ENCODE results near the gene LRP1B.
"Not testable (repeated sequence)": the region's sequence is repeated elsewhere in the genome, so short reads cannot be mapped to it uniquely, and the experiment has no call there.

Gene LRP1B

DNA sequence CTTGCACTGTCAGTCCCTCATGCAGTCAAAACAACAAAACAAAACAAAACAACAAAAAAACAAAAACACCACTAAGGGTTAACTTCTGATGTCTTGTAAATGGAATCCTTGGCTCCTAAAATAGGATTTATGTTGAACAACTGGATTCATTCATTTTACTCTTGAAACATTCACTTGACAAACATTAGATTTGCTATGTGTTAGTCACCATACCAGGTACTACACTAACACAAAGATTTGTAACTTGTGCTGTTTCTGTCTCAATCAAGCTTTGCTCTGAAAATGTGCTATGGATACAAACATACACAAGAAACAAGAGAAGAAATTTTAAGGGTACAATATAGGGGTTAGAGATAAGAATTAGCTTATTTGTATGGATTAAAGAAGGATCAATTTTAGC is 812.8 kb downstream of the LRP1B start:
- no peak for DNase-seq (ENCODE audit: low read depth, low spot score)

DNA sequence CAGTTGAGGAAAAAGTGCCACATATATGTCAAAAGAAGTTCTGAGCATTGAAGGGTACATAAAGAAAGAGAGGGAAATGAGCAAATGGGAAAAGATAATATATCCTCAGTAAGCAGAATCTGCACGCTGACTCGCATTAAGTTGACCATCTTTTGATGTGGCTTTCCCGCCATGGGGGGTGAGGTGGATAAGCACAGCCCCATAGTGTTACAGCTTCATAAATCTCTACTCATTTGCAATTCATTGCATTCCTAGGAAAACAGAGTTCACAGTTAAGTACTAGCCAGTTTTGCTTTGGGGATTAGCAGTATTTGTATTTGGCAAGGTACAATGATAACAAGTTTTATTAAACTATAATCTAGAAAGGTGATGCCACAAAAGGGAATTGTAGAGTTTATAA is 814.2 kb downstream of the LRP1B start:
- DNase-seq (ENCODE audit: low read depth, low spot score): no peak

DNA sequence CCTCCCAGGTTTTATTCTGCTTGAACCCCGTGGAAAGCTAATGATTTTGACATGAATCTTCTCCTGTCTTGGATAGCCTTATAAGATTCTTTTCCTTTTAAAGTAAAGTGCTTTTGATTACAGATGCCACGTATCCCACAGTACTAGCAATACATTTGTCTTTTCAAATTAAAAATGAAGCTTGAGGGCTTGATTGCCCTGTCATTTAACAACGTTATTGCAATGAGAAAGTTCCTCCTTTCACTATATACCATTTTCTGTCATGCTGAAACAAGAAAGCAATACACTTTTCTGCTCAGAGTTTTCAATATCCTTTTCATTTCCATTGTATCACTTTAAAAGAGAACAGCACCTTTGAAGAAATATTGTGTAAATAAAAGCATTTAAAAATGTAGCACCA is 814.7 kb downstream of the LRP1B start:
- DNase-seq (ENCODE audit: low read depth, low spot score): no peak

DNA sequence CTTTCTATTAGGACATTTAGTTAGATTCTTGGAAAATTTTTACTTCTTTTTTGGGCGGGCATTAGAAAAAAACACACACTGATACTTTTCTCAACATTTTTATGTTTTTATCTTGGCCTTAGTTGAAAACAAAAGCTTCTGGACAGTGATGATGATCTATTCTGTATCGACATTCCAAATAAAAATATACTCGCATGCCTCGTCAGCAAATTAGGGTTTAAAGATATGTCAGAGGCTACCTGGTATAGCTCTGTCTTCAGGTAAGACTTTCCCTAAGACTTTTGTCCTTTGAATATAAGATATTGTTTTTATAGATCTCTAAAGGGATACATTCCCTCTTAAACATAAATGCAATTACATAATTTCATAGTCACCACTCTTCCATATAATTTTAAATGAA is 816.8 kb downstream of the LRP1B start:
- DNase-seq (ENCODE audit: low read depth, low spot score): no peak

DNA sequence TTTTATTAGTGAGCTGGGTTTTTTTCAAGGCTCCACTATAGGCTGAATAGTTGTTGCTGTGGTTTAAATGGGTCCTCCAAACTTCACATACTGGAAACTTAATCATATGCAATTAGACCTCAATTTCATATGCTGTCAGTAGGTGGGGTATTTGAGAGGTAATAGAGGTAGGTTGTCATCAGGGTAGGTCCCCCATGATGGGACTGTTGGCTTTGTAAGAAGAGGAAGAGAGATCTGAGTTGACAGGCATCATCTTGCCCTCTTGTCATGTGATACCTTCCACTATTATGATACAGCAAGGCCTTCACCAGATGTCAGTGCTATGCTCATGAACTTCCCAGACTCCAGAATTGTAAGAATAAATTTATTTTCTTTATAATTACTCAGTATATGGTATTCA is 819.4 kb downstream of the LRP1B start:
- DNase-seq (ENCODE audit: low read depth, low spot score): no peak

DNA sequence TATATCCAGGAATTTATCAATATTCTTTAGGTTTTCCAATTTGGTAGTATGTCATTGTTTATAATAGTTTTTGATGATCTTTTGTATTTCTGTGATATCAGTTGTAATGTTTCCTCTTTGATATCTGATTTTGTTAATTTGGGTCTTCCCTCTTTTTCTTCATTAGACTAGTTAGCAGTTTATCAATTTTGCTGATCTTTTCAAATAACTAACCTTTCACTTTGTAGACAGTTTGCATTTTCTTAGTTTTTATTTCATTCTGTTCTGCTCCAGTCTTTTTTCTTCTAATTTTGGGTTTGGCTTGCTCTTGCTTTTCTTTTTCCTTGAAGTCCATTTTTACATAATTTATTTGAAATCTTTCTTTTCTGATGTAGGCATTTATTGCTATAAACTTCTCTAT is 824.4 kb downstream of the LRP1B start:
- no peak for DNase-seq (ENCODE audit: low read depth, low spot score)

DNA sequence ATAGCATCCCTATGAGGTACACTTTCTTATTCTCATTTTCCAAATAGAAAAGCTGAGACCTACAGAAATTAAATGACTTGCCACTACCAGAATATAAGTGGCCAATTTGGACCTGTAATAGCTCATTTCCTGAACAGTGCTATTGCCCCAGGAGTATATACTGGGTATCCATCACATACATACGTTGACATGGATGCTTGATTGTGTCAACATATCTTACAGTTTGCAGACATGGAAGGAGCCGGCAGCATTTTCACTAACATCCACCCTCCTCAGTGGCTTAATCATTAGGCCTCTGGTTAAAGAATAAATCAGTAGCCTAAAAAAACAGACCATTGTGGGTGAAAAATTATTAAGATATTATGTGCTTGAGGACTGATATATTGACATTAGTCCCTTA is 829.3 kb downstream of the LRP1B start:
- DNase-seq (ENCODE audit: low read depth, low spot score): no peak

DNA sequence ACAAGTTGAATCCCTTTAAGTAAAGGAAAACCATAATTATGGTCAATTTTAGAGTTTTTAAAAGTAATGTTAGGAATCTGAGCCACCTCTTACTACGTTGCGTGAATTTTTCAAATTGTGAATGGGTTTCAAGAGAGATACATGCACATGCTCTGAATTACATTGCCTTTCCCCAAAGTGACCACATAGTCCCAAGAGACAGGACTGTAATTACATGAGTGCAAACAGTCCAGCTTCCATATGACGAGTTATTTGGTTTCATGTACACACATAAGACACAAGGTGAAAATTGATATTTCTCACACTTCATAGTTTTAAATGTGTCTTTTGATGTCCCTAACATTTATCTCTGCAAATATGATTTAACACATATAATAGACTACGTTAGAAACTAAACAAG is 850.8 kb downstream of the LRP1B start:
- DNase-seq (ENCODE audit: low read depth, low spot score): no peak

DNA sequence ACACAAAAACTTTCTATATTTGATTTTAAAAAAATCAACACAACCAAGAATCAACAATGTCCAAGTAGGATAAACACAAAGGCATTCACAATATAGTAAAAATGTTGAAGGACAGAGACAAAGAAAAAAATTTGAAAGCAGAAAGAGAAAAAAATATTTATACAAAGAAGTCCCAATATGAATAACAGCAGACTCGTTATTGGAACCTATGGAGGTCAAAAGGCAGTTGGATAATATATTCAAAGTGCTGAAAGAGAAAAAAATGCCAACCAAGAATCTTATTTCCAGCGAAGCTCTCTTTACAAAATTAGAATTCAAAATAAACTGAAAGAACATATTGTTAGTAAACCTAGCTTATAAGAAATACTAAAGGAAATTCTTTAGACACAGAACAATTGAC is 859.5 kb downstream of the LRP1B start:
- no peak for DNase-seq (ENCODE audit: low read depth, low spot score)

DNA sequence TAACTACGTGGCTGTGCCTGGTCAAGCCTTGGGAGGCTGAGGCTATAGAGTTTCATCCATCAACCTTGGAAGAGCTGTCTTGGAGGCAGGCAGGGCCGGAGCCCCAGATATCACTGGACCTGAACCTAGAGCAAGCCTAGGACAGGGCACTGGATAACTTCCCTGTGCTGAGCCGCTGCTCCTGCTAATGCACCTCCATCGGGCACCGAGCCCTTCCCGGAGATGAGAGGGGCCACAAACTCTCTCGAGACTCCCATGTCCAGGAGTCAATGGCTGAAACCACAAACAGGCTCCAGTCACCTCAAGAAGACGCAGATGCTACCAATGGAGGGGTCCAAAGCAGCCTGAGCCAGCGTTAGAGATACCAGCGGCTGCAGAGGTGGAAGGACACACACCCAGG is 866.0 kb downstream of the LRP1B start:
- no peak for DNase-seq (ENCODE audit: low read depth, low spot score)

DNA sequence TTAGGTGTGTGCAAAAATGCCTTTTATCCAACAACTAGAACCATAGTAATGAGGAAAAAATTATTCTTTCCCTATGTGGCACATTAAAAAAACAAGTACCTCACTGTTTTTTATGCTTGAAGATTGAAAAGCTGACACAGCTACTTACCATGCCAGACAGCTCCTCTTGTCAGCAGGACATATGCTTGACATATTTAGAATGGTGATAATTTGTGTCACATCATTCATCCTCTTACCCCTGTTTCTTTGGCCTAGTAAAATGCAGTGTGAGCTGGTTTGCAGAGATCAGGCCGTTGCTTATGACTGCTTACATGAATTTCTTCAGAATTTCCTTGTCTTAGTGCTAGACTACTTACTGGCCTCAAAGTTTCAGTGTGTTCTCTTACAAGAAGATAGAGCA is 869.9 kb downstream of the LRP1B start:
- DNase-seq (ENCODE audit: low read depth, low spot score): no peak

DNA sequence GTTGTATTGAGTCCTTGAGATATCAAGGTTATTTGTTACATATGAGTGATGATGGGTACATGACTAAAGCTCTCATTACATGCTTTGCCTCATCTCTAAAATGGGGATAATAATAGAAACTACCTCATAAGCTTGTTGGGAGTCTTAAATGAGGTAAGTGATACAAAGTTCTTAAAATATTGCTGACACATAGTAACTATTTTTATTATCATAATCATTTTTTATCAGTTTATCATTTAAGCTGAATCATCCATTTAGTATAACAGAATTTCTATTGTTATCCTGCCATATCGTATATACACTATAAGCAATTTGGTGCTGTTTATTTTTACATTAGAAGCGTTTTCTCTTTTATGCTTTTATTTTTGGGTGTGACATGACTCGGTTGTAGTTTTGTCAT is 871.1 kb downstream of the LRP1B start:
- no peak for DNase-seq (ENCODE audit: low read depth, low spot score)

DNA sequence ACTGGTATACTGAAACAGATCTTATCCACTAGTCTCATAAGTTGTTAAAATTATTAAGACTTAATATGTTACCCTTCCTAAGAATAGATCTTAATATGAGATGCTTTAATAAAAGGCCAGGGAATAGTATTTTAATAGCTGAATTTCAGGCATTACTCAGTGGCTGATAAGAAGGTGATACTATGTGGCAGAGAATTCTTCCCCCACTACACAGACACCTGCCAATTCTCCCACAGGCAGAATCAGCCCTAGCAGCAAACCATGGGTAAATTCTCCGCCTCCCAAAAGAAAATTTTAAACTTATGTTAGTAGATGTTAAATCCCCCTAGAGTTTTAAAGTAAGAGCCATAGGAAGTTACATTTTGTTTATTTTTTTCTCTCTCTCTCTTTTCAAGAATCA is 888.8 kb downstream of the LRP1B start:
- DNase-seq (ENCODE audit: low read depth, low spot score): no peak

DNA sequence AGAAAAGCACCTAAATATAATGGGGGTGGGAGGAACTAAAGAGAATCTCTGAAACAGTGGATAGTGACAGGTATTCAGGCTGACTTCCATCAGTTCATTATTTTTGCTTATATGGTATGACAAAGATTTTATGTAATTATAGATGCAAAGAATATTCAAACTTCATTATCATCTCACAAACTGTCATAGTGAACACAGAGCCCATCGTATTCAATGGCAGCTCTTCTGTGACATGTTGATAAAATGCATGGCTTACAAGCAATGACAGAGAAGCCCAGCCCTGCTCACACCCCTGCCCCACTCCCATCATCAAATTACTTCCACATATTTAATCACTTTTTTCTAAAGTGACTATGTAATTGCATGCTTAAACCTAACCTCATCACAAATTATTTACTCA is 904.3 kb downstream of the LRP1B start:
- no peak for DNase-seq (ENCODE audit: low read depth, low spot score)

DNA sequence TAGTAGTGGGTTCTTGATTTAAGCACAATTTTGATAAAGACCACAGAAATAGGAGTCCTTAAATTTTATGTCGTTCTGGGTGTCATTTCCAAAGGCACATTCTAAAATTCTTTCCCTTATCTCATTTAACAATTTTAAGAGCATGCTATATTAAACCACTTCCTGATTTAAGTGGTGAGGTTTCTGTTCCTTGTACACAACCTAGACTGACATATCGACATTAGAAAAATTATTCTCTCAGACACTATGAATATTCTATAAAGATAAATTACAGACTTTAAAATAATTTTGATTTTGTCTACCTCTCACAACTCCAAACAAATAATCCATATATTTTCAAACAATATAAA is 923.8 kb downstream of the LRP1B start:
- DNase-seq (ENCODE audit: low read depth, low spot score): no peak

DNA sequence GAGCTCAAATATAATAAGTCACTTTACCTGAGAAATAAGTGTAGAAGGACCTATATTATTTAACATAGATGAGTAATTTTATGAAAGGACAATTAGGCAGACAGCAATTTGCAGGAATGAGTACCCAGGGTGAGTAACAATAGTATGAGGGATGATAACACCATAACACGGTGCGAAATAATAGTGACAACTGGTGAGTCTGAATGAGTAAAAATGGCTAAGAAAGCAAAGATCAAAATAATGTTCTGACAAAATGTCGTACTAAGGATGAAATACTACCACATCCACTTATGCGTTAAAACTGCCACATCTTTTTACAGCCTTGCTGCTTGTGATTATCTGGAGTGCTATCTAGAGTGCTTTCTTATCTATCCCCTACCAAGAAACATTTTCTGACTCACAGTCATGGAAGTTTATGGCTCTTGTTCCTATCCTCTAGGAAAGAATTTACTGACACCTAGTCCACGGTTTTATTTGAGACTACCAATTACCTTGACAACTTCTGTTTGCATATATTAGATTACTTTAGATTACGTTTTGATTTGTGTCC is 929.7 kb downstream of the LRP1B start:
- DNase-seq (ENCODE audit: low read depth, low spot score): no peak

DNA sequence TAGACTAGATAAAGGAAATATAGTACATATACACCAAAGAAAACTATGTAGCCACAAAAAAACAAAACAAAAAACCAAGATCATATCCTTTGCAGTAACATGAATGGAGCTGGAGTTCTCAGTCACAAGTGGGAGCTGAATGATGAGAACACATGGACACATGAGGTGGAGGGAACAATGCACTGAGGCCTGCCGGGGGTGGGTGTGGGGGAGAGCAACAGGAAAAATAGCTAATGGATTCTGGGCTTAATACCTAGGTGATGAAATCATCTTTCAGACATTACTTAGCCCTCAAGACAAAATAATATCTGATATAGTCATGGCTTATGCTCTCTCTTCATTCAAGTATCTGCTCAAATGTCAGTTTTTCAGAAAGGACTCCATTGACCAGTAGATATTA is 930.6 kb downstream of the LRP1B start:
- no peak for DNase-seq (ENCODE audit: low read depth, low spot score)

DNA sequence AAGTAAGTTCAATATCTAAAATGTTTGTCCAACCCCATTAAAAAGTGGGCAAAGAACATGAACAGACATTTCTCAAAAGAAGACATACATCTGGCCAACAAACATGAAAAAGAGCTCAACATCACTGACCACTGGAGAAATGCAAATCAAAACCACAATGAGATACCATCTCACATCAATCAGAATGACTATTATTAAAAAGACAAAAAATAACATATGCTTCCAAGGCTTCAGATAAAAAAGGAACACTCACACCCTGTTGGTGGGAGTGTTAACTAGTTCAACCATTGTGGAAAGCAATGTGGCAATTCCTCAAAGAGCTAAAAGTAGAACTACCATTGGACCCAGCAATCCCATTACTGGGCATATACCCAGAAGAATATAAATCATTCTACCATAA is 931.1 kb downstream of the LRP1B start:
- no peak for DNase-seq (ENCODE audit: low read depth, low spot score)

DNA sequence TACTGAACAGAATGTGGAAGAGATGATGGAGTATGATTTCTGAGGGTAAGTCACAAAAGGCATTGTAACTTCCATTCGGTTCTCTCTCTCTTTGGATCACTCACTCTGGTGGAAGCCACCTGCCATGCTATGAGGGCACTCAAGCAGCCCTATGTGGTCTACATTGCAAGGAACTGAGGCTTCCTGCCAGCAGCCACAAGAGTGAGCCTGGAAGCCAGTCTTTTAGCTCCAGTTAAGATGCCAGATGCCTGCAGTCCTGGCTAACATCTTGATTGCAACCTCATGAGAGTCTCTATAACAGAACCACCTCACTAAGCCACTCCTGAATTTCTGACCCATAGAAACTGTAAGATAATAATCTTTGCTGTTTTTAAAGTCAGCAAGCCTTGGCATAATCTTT is 935.7 kb downstream of the LRP1B start:
- no peak for DNase-seq (ENCODE audit: low read depth, low spot score)

DNA sequence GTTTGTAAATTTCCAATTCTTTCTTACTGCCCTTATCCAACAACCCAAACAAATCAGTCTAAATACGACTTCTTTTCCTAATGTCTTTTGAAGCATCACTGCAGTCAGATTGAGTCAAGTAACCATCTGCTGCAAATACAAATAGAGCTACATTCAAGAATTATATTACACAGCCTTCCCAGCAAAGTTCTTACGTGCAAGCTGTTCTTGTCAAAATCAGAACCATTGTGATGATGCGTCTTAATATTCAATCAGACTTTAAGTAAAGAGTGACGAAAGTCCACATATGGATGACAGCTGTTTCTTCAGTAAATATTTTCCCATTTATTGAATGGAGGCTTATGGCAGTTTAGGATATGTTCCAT is 943.8 kb downstream of the LRP1B start:
- DNase-seq (ENCODE audit: low read depth, low spot score): no peak

DNA sequence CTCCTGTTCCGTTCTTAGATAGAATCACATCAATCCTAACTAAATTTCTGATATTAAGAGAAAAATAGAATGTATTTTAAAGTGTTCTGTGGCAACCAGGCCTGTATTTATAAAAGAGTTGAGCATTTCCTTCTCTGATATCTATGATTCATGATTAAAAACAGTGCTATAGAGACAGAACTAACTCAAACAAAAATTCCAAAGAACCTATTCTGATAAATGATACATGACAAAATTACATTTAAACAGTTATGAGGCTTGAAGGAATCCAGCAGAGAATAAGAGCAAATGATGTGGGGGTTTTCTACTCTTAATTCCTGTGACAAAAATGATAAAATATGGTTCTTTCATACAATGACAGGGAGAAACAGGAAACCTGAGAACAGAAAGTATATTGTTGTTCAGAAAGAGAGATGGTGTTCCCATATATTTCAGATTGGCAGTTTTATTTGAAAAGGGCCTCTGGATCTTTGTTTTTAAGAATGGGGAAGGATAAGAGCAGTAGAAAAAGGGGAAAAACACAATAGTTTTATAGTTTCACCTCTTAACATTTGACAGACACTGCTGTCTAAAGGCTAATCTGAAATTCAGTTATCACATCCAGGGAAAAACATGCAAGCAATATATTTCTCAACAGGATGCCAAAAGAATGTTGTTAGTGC is 944.3 kb downstream of the LRP1B start:
- no peak for DNase-seq (ENCODE audit: low read depth, low spot score)

DNA sequence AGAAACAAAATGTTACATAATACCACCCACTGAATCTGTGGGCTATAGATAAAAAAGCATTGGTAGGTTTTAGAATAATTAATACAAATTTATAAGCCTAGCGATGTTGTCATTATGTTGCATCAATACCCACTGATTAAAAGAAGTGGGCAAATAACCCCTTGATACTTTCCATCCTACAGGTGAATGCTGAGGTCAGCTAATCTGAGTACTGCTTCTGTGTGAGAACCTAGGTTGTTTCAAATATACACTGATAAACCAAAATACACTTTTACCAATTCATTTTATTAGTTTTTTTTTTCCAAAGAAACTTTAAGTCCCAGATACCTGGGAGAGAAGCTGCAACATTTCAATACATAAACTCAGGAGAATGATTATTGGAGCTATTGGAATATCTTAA is 948.6 kb downstream of the LRP1B start:
- no peak for DNase-seq (ENCODE audit: low read depth, low spot score)

DNA sequence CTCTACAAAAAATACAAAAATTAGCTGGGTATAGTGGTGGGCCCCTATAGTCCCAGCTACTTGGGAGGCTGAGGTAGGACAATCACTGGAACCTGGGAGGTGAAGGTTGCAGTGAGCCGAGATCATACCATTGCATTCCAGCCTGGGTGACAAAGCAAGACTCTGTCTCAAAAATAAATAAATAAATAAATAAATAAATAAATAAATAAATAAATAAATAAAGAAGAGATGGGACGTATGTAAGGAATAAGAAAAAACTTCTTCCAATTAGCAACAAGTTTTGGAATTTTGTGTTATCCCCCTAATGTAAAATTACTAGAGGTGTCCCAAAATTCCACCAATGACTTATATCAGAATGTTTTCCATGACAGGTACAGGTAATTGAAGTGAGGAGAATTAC is 961.7 kb downstream of the LRP1B start:
- not testable (repeated sequence) for DNase-seq (ENCODE audit: low read depth, low spot score)

DNA sequence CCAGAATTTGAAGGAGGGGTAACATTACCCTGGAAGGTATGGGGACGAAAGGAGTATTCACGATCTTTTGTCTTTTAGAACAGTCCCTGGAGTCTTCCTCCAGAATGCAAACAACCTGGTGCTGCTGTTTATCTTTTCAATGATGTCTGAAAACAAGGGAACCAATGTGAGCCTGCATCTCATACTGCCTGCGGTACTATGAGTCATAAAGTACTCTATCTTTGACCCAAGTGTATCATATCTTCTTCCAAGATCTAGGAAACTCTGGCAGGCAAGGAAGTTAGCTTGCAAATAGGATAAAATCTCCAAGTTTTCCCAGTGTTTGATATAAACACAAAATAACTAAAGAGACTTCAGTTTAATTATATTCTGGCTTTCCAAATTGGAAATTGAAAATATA is 968.5 kb downstream of the LRP1B start:
- DNase-seq (ENCODE audit: low read depth, low spot score): no peak

Measured in smooth muscle cell of the brain vasculature (primary cell).